Gastroesophageal sphincter (tissue), 3 donors: Measurements from ENCODE around the gene ETV2.

ENCODE experiments used
- EP300 ChIP-seq: sonication (generic); formaldehyde crosslinking; IDR thresholded peaks from one replicate; pipeline ENCODE4 v1.6.1; 2017; ENCODE audit warnings: antibody characterized with exemption, mild to moderate bottlenecking
- POLR2A ChIP-seq, 2 donors: fragments of 450-650 bp; IDR thresholded peaks; one replicate each; pipeline ENCODE4 v1.6.1; 2017; ENCODE audit warnings: antibody characterized with exemption in 2 of 2, mild to moderate bottlenecking in 2 of 2, moderate library complexity in 1 of 2
- POLR2AphosphoS5 ChIP-seq: sonication (generic); formaldehyde crosslinking; IDR thresholded peaks from one replicate; pipeline ENCODE4 v1.6.1; 2017; ENCODE audit warnings: antibody characterized with exemption
- TF ChIP-seq, protein P1 (sequence below), 4 experiments: fragments of 200-600 bp in 2 of 4; fragments of 450-650 bp in 2 of 4; sonication (generic) in 1 of 4; IDR thresholded peaks; one replicate each; pipeline ENCODE4 v1.5.1; 2017 to 2019; ENCODE audit warnings: antibody characterized with exemption in 4 of 4, mild to moderate bottlenecking in 2 of 4, moderate library complexity in 2 of 4

DNA sequence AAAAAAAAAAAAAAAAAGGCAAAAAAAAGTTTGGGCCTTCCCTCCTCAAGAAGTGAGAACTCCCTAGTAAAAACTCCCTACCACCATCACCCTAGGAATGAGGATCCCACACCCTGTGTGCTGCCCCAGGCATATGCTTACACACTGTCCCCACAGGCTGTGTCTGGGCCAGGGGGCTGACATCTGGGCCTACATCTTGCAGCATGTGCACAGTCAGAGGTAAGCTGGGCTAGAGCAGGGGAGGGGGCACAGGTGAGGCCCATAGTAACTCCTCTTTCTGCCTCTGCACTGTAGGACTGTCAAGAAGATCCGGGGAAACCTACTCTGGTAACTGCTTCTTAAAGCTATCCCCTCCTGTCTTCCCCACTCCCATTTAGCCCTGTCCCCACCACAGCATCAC, 28.0 kb upstream of the ETV2 start:
- TF ChIP-seq, protein P1, sequence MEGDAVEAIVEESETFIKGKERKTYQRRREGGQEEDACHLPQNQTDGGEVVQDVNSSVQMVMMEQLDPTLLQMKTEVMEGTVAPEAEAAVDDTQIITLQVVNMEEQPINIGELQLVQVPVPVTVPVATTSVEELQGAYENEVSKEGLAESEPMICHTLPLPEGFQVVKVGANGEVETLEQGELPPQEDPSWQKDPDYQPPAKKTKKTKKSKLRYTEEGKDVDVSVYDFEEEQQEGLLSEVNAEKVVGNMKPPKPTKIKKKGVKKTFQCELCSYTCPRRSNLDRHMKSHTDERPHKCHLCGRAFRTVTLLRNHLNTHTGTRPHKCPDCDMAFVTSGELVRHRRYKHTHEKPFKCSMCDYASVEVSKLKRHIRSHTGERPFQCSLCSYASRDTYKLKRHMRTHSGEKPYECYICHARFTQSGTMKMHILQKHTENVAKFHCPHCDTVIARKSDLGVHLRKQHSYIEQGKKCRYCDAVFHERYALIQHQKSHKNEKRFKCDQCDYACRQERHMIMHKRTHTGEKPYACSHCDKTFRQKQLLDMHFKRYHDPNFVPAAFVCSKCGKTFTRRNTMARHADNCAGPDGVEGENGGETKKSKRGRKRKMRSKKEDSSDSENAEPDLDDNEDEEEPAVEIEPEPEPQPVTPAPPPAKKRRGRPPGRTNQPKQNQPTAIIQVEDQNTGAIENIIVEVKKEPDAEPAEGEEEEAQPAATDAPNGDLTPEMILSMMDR (IDR thresholded peaks at IDR 0.05) = no peak
- TF ChIP-seq POLR2A (IDR thresholded peaks at IDR 0.05) (no peak), POLR2AphosphoS5 (no peak), EP300 (no peak)
